CD4-positive, alpha-beta T cell treated with Interleukin-2 at 100 ng/mL for 4 hours (primary cell): Measurements from ENCODE around the gene CNGA1.

Source experiments
- DNase-seq: peaks from one replicate; pipeline ENCODE4 v3.0.0-alpha.2; 2020; ENCODE audit warnings: low spot score

CNGA1 gene

GRCh38 chr4:47899639-47900038, 116.8 kb downstream of the CNGA1 start:
- no peak for DNase-seq

- DNase-seq = no peak
Observed at GRCh38 chr4:47891928-47892327, 124.6 kb downstream of the CNGA1 start.
